HG03066 (cell line): ENCODE results near the gene TEAD4.

Source experiments
- ATAC-seq: cut with Tn5 transposase; IDR thresholded peaks from one replicate; pipeline ENCODE4 v1.9.1; 2021; ENCODE audit warnings: low read depth; ENCODE audit not compliant: unreplicated experiment

TEAD4 gene

GRCh38 chr12:3076730-3077571, 117.8 kb downstream of the TEAD4 start, which contains the start of gene TSPAN9:
Gene TSPAN9 (plus strand): TSS chr12:3077379. CDS start chr12:3201194, 123,815 bp downstream.
- peak; percentile 53 for ATAC-seq

GRCh38 chr12:3077572-3078081, 118.4 kb downstream of the TEAD4 start:
- ATAC-seq: no peak

- no peak for ATAC-seq
These were observed 119.1 kb downstream of the TEAD4 start for GRCh38 chr12:3078086-3078820.

- ATAC-seq: no peak
These were observed 121.9 kb downstream of the TEAD4 start for GRCh38 chr12:3081091-3081490.

- ATAC-seq: no peak
These were observed 122.7 kb downstream of the TEAD4 start for GRCh38 chr12:3081886-3082285.

GRCh38 chr12:3083241-3083920, 124.2 kb downstream of the TEAD4 start:
- ATAC-seq: no peak

- no peak for ATAC-seq
These were observed 124.7 kb downstream of the TEAD4 start for GRCh38 chr12:3083921-3084347.

GRCh38 chr12:3084742-3085141, 125.5 kb downstream of the TEAD4 start:
- no peak for ATAC-seq

GRCh38 chr12:3085341-3086139, 126.3 kb downstream of the TEAD4 start:
- no peak for ATAC-seq

- no peak for ATAC-seq
These were observed 127.0 kb downstream of the TEAD4 start for GRCh38 chr12:3086211-3086610.

GRCh38 chr12:3086729-3087323, 127.6 kb downstream of the TEAD4 start:
- no peak for ATAC-seq

- ATAC-seq: no peak
These were observed 128.8 kb downstream of the TEAD4 start for GRCh38 chr12:3087758-3088650.

GRCh38 chr12:3089588-3089987, 130.4 kb downstream of the TEAD4 start:
- ATAC-seq: no peak
